ENCODE results near the gene SAMSN1. TPM values are rescaled to one million over a fixed set of nuclear protein-coding genes. Genes with fewer than 3 reads are reported as not detected.

Gene SAMSN1
- polyA plus RNA-seq, 1 of the 3 experiments (the other 2 are of a cell fraction) = not detected

- no peaks in the 10 kb centered on the region for H3K36me3 ChIP-seq (replicated peaks in 1 of 2; ENCODE audit: control insufficient read depth in 1 of 2, insufficient read depth in 2 of 2, low read length in 1 of 2)
- no peak overlapping the region for H3K27ac ChIP-seq (ENCODE audit: low read depth in 2 of 2, low read length in 1 of 2)
- 41% methylated on average over 5 of the region's 5 CpGs for WGBS (ENCODE audit: low lambda C conversion rate)
- H2AFZ ChIP-seq (ENCODE audit: low read depth) = no peak overlapping the region
- DNase-seq = no peak
- H3K4me3 ChIP-seq (ENCODE audit: low read depth in 2 of 2, low read length in 1 of 2) = no peak overlapping the region
- no peaks in the 10 kb centered on the region for H3F3A ChIP-seq (replicated peaks; ENCODE audit: insufficient read depth)
- H3K9me2 ChIP-seq = no peaks in the 10 kb centered on the region
- no peaks in the 10 kb centered on the region for H4K20me1 ChIP-seq (ENCODE audit: insufficient read depth)
- H3K27me3 ChIP-seq (ENCODE audit: insufficient read depth) = no peaks in the 10 kb centered on the region; the same call in 1 of the 2 replicates
- no peak overlapping the region for H3K9ac ChIP-seq
- ChIA-PET CTCF (no interaction called here), POLR2A (no interaction called here)
- H3K9me3 ChIP-seq = no peaks in the 10 kb centered on the region
- H3K79me2 ChIP-seq (ENCODE audit: insufficient read depth) = no peaks in the 10 kb centered on the region
- TF ChIP-seq POLR2AphosphoS5 (IDR thresholded peaks at IDR 0.05; ENCODE audit: low read depth, low read length) (no peak), TAF1 (IDR thresholded peaks at IDR 0.05; ENCODE audit: borderline replicate concordance, low read depth, low read length) (no peak), PBX3 (IDR thresholded peaks at IDR 0.05) (no peak), USF2 (IDR thresholded peaks at IDR 0.05; ENCODE audit: borderline replicate concordance, low read depth, low read length) (no peak), ELF1 (IDR thresholded peaks at IDR 0.05) (no peak), MXI1 (IDR thresholded peaks at IDR 0.05; ENCODE audit: low read depth, low read length) (no peak), NFIC (IDR thresholded peaks at IDR 0.05; ENCODE audit: borderline replicate concordance) (no peak)
- TF ChIP-seq, protein P1, sequence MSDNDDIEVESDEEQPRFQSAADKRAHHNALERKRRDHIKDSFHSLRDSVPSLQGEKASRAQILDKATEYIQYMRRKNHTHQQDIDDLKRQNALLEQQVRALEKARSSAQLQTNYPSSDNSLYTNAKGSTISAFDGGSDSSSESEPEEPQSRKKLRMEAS (IDR thresholded peaks at IDR 0.05; ENCODE audit: low read depth) = no peak
- TF ChIP-seq, protein P2, sequence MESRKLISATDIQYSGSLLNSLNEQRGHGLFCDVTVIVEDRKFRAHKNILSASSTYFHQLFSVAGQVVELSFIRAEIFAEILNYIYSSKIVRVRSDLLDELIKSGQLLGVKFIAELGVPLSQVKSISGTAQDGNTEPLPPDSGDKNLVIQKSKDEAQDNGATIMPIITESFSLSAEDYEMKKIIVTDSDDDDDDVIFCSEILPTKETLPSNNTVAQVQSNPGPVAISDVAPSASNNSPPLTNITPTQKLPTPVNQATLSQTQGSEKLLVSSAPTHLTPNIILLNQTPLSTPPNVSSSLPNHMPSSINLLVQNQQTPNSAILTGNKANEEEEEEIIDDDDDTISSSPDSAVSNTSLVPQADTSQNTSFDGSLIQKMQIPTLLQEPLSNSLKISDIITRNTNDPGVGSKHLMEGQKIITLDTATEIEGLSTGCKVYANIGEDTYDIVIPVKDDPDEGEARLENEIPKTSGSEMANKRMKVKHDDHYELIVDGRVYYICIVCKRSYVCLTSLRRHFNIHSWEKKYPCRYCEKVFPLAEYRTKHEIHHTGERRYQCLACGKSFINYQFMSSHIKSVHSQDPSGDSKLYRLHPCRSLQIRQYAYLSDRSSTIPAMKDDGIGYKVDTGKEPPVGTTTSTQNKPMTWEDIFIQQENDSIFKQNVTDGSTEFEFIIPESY (IDR thresholded peaks at IDR 0.05; ENCODE audit: borderline replicate concordance, low read depth) = no peak
- no peak overlapping the region for H3K4me2 ChIP-seq
- H3K4me1 ChIP-seq (ENCODE audit: control insufficient read depth in 1 of 2, insufficient read depth in 2 of 2, low read depth in 1 of 2, low read length in 1 of 2) = peaks cover 0 to 6% of the 10 kb centered on the region in 2 experiments; a peak in 1 of 4 replicates
Observed at GRCh38 chr21:14536929-14537328, 9.2 kb downstream of the SAMSN1 start.

GRCh38 chr21:14535702-14536101, 10.4 kb downstream of the SAMSN1 start:
- Histone ChIP-seq H3K9ac (no peak overlapping the region), H3K27ac (ENCODE audit: low read depth in 2 of 2, low read length in 1 of 2) (no peak overlapping the region), H3K4me3 (ENCODE audit: low read depth in 2 of 2, low read length in 1 of 2) (no peak overlapping the region), H3K79me2 (ENCODE audit: insufficient read depth) (no peaks in the 10 kb centered on the region), H3K36me3 (replicated peaks in 1 of 2; ENCODE audit: control insufficient read depth in 1 of 2, insufficient read depth in 2 of 2, low read length in 1 of 2) (no peaks in the 10 kb centered on the region), H3F3A (replicated peaks; ENCODE audit: insufficient read depth) (no peaks in the 10 kb centered on the region), H4K20me1 (ENCODE audit: insufficient read depth) (no peaks in the 10 kb centered on the region), H3K9me3 (no peaks in the 10 kb centered on the region), H3K4me2 (no peak overlapping the region), H2AFZ (ENCODE audit: low read depth) (no peak overlapping the region), H3K27me3 (ENCODE audit: insufficient read depth) (no peaks in the 10 kb centered on the region; the same call in 1 of the 2 replicates), H3K4me1 (ENCODE audit: control insufficient read depth in 1 of 2, insufficient read depth in 2 of 2, low read depth in 1 of 2, low read length in 1 of 2) (peaks cover 0 to 6% of the 10 kb centered on the region in 2 experiments; a peak in 1 of 4 replicates), H3K9me2 (no peaks in the 10 kb centered on the region)
- CTCF ChIA-PET = no interaction called here
- POLR2A ChIA-PET = no interaction called here
- no peak for DNase-seq
- TF ChIP-seq MEF2A (IDR thresholded peaks at IDR 0.05; ENCODE audit: borderline replicate concordance, low read depth) = no peak
- no peak for TF ChIP-seq CHD2 (IDR thresholded peaks at IDR 0.05; ENCODE audit: low read length, partially characterized antibody)
- TF ChIP-seq MXI1 (IDR thresholded peaks at IDR 0.05; ENCODE audit: low read depth, low read length) = no peak
- no peak for TF ChIP-seq JUND (IDR thresholded peaks at IDR 0.05)
- no peak for TF ChIP-seq SIN3A (IDR thresholded peaks at IDR 0.05; ENCODE audit: borderline replicate concordance, low read depth, low read length)
- TF ChIP-seq, protein P3, sequence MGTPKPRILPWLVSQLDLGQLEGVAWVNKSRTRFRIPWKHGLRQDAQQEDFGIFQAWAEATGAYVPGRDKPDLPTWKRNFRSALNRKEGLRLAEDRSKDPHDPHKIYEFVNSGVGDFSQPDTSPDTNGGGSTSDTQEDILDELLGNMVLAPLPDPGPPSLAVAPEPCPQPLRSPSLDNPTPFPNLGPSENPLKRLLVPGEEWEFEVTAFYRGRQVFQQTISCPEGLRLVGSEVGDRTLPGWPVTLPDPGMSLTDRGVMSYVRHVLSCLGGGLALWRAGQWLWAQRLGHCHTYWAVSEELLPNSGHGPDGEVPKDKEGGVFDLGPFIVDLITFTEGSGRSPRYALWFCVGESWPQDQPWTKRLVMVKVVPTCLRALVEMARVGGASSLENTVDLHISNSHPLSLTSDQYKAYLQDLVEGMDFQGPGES (IDR thresholded peaks at IDR 0.05; ENCODE audit: low read depth, low read length) = no peak
- TF ChIP-seq GABPA (IDR thresholded peaks at IDR 0.05; ENCODE audit: low read depth) = no peak
- TF ChIP-seq, protein P4, sequence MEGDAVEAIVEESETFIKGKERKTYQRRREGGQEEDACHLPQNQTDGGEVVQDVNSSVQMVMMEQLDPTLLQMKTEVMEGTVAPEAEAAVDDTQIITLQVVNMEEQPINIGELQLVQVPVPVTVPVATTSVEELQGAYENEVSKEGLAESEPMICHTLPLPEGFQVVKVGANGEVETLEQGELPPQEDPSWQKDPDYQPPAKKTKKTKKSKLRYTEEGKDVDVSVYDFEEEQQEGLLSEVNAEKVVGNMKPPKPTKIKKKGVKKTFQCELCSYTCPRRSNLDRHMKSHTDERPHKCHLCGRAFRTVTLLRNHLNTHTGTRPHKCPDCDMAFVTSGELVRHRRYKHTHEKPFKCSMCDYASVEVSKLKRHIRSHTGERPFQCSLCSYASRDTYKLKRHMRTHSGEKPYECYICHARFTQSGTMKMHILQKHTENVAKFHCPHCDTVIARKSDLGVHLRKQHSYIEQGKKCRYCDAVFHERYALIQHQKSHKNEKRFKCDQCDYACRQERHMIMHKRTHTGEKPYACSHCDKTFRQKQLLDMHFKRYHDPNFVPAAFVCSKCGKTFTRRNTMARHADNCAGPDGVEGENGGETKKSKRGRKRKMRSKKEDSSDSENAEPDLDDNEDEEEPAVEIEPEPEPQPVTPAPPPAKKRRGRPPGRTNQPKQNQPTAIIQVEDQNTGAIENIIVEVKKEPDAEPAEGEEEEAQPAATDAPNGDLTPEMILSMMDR (IDR thresholded peaks at IDR 0.05) = no peak
- TF ChIP-seq TAF1 (IDR thresholded peaks at IDR 0.05; ENCODE audit: borderline replicate concordance, low read depth, low read length) = no peak
- no peak for TF ChIP-seq ELF1 (IDR thresholded peaks at IDR 0.05)
- no peak for TF ChIP-seq GATA2 (CRISPR knock-in tag; IDR thresholded peaks at IDR 0.05)
- TF ChIP-seq EP300 (IDR thresholded peaks at IDR 0.05; ENCODE audit: borderline replicate concordance in 1 of 2, low read depth in 1 of 2, low read length in 1 of 2) = no peak

Measured in SK-N-SH (cell line).